ENCODE results near the gene HRAS. TPM values are rescaled to one million over a fixed set of nuclear protein-coding genes. Genes with fewer than 3 reads are reported as not detected.

HRAS gene
- total and polyA plus RNA-seq, 10 donors = 16.6 to 90.9 (median 31.2) TPM

DNA sequence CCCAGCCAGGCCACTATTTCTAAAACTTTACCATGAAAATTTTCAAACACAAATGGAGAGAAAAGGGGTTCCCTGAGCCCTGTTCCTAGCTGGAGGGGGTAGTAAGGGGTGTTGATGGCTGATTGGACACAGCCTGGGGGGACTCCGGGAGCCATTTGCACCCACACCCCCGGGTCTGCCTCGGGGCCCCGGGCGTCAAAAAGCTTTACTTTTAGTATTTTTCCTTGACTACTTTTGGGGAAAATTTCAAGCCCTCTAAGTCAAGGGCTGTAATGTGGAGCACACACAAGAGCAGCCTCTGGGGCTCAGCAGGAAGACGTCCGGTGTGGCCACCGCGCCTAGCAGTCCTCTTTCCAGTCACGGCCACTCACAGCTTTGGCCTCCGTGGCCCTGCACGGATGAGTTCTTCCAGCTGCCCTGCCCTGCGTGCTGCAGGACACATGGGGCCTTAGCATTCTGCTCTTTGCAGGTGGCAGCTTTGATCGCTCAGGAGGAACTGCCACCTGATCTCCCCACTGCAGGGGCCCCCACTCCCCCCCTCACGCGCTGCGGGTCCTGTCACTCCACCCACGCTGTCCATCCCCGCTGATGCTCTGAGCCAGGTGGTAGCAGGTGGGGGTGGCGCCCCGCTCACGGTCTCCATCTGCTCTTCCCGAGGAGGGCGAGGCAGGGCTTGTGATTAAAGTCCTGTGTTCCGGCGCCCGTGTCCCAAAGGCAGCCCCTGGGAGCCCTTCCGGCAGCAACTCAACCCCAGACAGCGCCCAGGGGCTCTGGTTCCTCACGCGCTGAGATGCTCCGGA lies 42.7 kb downstream of the HRAS start:
- no peaks in the 10 kb centered on the region for H3K27me3 ChIP-seq (replicated peaks in 1 of 7)
- no peak overlapping the region for H3K4me3 ChIP-seq
- intact Hi-C loops (cut with DNase I; ENCODE audit: low total_unique reads) = no loop called here
- WGBS, 5 donors = 83 to 89% (median 88%) methylated on average over 27 to 32 of the region's 32 CpGs
- TF ChIP-seq POLR2A (IDR thresholded peaks at IDR 0.05) (no peak), POLR2AphosphoS5 (IDR thresholded peaks at IDR 0.05) (peak; percentile 24 to 61 (median 26))
- TF ChIP-seq, protein P1, sequence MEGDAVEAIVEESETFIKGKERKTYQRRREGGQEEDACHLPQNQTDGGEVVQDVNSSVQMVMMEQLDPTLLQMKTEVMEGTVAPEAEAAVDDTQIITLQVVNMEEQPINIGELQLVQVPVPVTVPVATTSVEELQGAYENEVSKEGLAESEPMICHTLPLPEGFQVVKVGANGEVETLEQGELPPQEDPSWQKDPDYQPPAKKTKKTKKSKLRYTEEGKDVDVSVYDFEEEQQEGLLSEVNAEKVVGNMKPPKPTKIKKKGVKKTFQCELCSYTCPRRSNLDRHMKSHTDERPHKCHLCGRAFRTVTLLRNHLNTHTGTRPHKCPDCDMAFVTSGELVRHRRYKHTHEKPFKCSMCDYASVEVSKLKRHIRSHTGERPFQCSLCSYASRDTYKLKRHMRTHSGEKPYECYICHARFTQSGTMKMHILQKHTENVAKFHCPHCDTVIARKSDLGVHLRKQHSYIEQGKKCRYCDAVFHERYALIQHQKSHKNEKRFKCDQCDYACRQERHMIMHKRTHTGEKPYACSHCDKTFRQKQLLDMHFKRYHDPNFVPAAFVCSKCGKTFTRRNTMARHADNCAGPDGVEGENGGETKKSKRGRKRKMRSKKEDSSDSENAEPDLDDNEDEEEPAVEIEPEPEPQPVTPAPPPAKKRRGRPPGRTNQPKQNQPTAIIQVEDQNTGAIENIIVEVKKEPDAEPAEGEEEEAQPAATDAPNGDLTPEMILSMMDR (IDR thresholded peaks at IDR 0.05 in 8 of 11, conservative IDR thresholded peaks at IDR 0.05 in 3 of 11) = no peak
- no peak overlapping the region for H3K27ac ChIP-seq
- DNase-seq = no peak
- H3K4me1 ChIP-seq = peaks cover 0 to 7% (median 0%) of the 10 kb centered on the region in 6 donors
- no peaks in the 10 kb centered on the region for H3K9me3 ChIP-seq
- H3K36me3 ChIP-seq = peaks cover 0 to 96% (median 66%) of the 10 kb centered on the region in 6 donors

DNA sequence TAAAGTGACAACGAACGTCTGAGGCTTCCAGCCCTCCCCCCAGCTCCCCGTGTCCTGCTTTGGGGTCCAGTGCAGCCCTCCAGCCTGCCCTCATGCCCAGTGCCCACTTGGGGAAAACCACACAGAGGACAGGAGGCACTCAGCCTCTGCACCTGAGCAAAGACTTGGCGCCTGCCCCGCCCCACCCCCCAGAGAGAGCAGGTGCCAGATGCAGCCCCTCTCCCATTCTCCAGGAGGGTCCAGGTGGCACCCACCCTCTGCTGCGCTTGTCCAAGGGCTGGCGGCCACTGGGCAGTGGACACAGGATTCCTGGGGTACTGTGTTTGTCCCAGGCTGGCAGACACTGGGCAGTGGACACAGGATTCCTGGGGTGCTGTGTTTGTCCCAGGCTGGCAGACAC lies 44.0 kb downstream of the HRAS start:
- peaks cover 0 to 7% (median 0%) of the 10 kb centered on the region in 6 donors for H3K4me1 ChIP-seq
- 85 to 94% (median 90%) methylated on average over 7 of the region's 7 CpGs for WGBS, 5 donors
- no peak for TF ChIP-seq POLR2A (IDR thresholded peaks at IDR 0.05)
- TF ChIP-seq, protein P1 (IDR thresholded peaks at IDR 0.05 in 8 of 11, conservative IDR thresholded peaks at IDR 0.05 in 3 of 11) = no peak
- H3K36me3 ChIP-seq = peaks cover 0 to 93% (median 54%) of the 10 kb centered on the region in 6 donors
- no peak overlapping the region for H3K4me3 ChIP-seq
- no peak for DNase-seq
- no peaks in the 10 kb centered on the region for H3K27me3 ChIP-seq (replicated peaks in 1 of 7)
- no peaks in the 10 kb centered on the region for H3K9me3 ChIP-seq
- no peak overlapping the region for H3K27ac ChIP-seq
- intact Hi-C loops (cut with DNase I; ENCODE audit: low total_unique reads) = no loop called here

DNA sequence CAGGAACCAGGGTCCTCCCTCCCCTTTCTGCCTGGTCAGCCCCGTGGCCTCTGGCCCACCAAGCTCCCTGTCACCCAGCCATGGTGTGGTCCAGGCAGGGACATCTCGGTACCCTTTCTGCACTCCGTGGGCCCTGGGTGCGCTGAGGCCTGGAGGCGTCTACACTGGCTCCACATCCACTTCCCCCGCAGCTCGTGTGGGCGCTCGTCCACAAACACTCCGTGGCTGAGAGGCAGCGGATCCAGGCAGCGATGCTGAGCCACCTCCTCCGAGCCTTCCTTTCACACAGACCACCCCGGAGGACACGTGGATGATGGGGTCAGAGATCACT lies 44.5 kb downstream of the HRAS start:
- peaks cover 0 to 5% (median 0%) of the 10 kb centered on the region in 6 donors for H3K4me1 ChIP-seq
- no peak overlapping the region for H3K4me3 ChIP-seq
- TF ChIP-seq POLR2A (IDR thresholded peaks at IDR 0.05) = no peak
- TF ChIP-seq, protein P1 (IDR thresholded peaks at IDR 0.05 in 8 of 11, conservative IDR thresholded peaks at IDR 0.05 in 3 of 11) = no peak
- TF ChIP-seq POLR2AphosphoS5 (IDR thresholded peaks at IDR 0.05) = peak in 1 of 3 donors; percentile 12
- peaks cover 0 to 88% (median 50%) of the 10 kb centered on the region in 6 donors for H3K36me3 ChIP-seq
- H3K27me3 ChIP-seq (replicated peaks in 1 of 7) = no peaks in the 10 kb centered on the region
- intact Hi-C loops (cut with DNase I; ENCODE audit: low total_unique reads) = no loop called here
- H3K27ac ChIP-seq = no peak overlapping the region
- no peaks in the 10 kb centered on the region for H3K9me3 ChIP-seq
- no peak for DNase-seq
- WGBS, 5 donors = 91 to 94% (median 93%) methylated on average over 14 to 15 of the region's 15 CpGs

DNA sequence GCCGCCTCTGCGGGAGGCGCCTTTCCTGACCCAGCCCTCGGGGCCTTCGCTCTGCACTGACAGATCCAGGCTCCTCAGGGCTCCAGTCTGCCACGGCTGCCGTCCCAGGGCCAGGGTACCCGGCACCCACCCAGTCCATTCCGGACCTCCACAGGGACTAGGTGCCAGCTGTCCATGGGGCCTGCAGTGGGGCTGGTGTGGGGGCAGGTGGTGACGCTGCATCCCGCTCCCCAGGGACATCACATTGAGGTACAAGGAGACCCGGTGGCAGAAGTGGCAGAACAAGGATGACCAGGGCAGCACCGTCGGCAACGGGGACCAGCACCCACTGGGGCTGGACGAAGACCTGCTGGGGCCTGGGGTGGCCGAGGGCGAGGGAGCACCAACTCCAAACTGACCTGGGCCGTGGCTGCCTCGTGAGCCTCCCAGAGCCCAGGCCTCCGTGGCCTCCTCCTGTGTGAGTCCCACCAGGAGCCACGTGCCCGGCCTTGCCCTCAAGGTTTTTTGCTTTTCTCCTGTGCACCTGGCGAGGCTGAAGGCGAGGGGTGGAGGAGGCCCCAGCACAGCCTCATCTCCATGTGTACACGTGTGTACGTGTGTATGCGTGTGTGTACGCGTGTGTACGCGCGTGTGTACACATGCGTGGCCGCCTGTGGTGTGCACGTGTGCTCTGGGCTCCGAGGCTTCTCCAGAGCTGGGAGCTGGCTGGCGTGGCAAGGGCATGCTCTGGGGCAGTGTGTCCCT lies 45.0 kb downstream of the HRAS start:
- H3K36me3 ChIP-seq = peaks cover 0 to 83% (median 46%) of the 10 kb centered on the region in 6 donors
- no peak for DNase-seq
- 89 to 95% (median 94%) methylated on average over 21 to 38 of the region's 38 CpGs for WGBS, 5 donors

More for the DNA sequence above, 45.0 kb downstream of the HRAS start:
- Histone ChIP-seq H3K9me3 (no peaks in the 10 kb centered on the region), H3K4me1 (no peaks in the 10 kb centered on the region), H3K4me3 (no peak overlapping the region), H3K27me3 (replicated peaks in 1 of 7) (no peaks in the 10 kb centered on the region), H3K27ac (no peak overlapping the region)
- intact Hi-C loops (cut with DNase I; ENCODE audit: low total_unique reads) = no loop called here
- TF ChIP-seq POLR2A (IDR thresholded peaks at IDR 0.05) (no peak), POLR2AphosphoS5 (IDR thresholded peaks at IDR 0.05) (peak in 1 of 3 donors; percentile 15)

All from spleen (tissue), 11 donors.